HG03442 (cell line): Measurements from ENCODE around the gene BTG2.
"Not testable (repeated sequence)": the region's sequence is repeated elsewhere in the genome, so short reads cannot be mapped to it uniquely, and the experiment has no call there.

ENCODE experiments used
- ATAC-seq: cut with Tn5 transposase; IDR thresholded peaks from one replicate; pipeline ENCODE4 v1.9.1; 2021; ENCODE audit warnings: mild to moderate bottlenecking, moderate library complexity; ENCODE audit not compliant: unreplicated experiment

The BTG2 gene

GRCh38 chr1:203304919-203305808 is at the start of gene BTG2:
BTG2 (plus strand) TSS chr1:203305519; CDS start chr1:203305607, 88 bp downstream.
- peak; percentile 64 for ATAC-seq

GRCh38 chr1:203256636-203257035 is 48.7 kb upstream of the BTG2 start:
- not testable (repeated sequence) for ATAC-seq

- ATAC-seq: no peak
Measured at GRCh38 chr1:203263496-203263895, 41.8 kb upstream of the BTG2 start.

- ATAC-seq: no peak
Measured at GRCh38 chr1:203264052-203264501, 41.2 kb upstream of the BTG2 start.

- ATAC-seq: no peak
Measured at GRCh38 chr1:203265541-203265940, 39.8 kb upstream of the BTG2 start.

GRCh38 chr1:203266140-203266539 is 39.2 kb upstream of the BTG2 start:
- ATAC-seq: not testable (repeated sequence)

- peak; percentile 42 for ATAC-seq
Measured at GRCh38 chr1:203267347-203267846, 37.9 kb upstream of the BTG2 start.

GRCh38 chr1:203267912-203268311 is 37.4 kb upstream of the BTG2 start:
- no peak for ATAC-seq

- ATAC-seq: no peak
Measured at GRCh38 chr1:203268901-203269653, 36.2 kb upstream of the BTG2 start.

- no peak for ATAC-seq
Measured at GRCh38 chr1:203269654-203270020, 35.7 kb upstream of the BTG2 start.

- ATAC-seq: no peak
Measured at GRCh38 chr1:203270448-203270847, 34.9 kb upstream of the BTG2 start.

GRCh38 chr1:203271018-203271743 is 34.1 kb upstream of the BTG2 start:
- ATAC-seq: no peak

GRCh38 chr1:203271962-203272632 is 33.2 kb upstream of the BTG2 start:
- no peak for ATAC-seq

GRCh38 chr1:203272633-203273205 is 32.6 kb upstream of the BTG2 start:
- ATAC-seq: no peak

- peak; percentile 47 for ATAC-seq
Measured at GRCh38 chr1:203273206-203273868, 32.0 kb upstream of the BTG2 start.

GRCh38 chr1:203273869-203274602 is 31.3 kb upstream of the BTG2 start:
- ATAC-seq: no peak

- ATAC-seq: no peak
Measured at GRCh38 chr1:203274603-203275381, 30.5 kb upstream of the BTG2 start.

GRCh38 chr1:203275656-203276272 is 29.6 kb upstream of the BTG2 start:
- ATAC-seq: no peak
